ENCODE measurements around the gene PITPNC1.

PITPNC1 gene

DNA sequence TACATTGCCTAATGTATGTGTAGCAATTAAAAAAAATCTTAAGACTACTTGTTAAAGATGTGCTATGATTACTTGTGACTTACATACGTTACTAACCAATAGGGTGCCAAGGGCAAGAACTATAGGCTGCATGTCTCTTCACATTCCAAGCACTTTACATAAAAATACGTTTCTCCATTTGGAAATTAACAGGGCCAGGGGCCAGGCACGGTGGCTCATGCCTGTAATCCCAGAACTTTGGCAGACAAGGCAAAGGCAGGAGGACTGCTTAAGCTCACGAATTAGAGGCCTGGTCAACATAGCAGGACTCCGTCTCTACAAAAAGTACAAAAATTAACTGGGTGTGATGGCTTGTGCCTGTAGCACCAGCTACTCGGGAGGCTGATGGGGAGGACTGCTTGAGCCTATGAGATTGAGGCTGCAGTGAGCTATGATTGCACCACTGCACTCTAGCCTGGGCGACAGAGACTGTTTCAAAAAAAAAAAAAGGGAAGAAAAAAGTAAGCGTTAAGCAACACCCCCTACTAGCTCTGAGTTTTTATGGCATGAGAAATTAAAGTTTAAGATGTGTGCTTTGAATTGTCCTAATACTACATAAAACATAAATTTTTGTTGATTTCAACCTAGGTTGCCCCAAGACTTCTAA lies 23.0 kb upstream of the PITPNC1 start:
- H3K27ac ChIP-seq (ENCODE audit: low read length), result no peak overlapping the region
- H3K4me3 ChIP-seq (ENCODE audit: low read length in 2 of 2), result no peak overlapping the region
- H3K9ac ChIP-seq (ENCODE audit: low read length in 2 of 2), result no peak overlapping the region
- H3K36me3 ChIP-seq (ENCODE audit: control insufficient read depth in 2 of 2, insufficient read depth in 2 of 2, low read length in 2 of 2), result peaks cover 22 to 27% of the 10 kb centered on the region in 2 donors
- no peaks in the 10 kb centered on the region for H3K27me3 ChIP-seq (ENCODE audit: control insufficient read depth in 1 of 2, insufficient read depth in 2 of 2, low read length in 2 of 2)
- no peaks in the 10 kb centered on the region for H3K4me1 ChIP-seq (ENCODE audit: control insufficient read depth, insufficient read depth, low read length)
- no peaks in the 10 kb centered on the region for H3K9me3 ChIP-seq (ENCODE audit: control insufficient read depth in 2 of 2, low read length in 2 of 2)

GRCh38 chr17:67358612-67359011 lies 18.5 kb upstream of the PITPNC1 start:
- no peak overlapping the region for H3K27ac ChIP-seq (ENCODE audit: low read length)
- no peaks in the 10 kb centered on the region for H3K4me1 ChIP-seq (ENCODE audit: control insufficient read depth, insufficient read depth, low read length)
- H3K27me3 ChIP-seq (ENCODE audit: control insufficient read depth in 1 of 2, insufficient read depth in 2 of 2, low read length in 2 of 2), result no peaks in the 10 kb centered on the region
- peaks cover 8 to 15% of the 10 kb centered on the region in 2 donors for H3K36me3 ChIP-seq (ENCODE audit: control insufficient read depth in 2 of 2, insufficient read depth in 2 of 2, low read length in 2 of 2)
- no peak overlapping the region for H3K4me3 ChIP-seq (ENCODE audit: low read length in 2 of 2)
- H3K9me3 ChIP-seq (ENCODE audit: control insufficient read depth in 2 of 2, low read length in 2 of 2), result no peaks in the 10 kb centered on the region
- H3K9ac ChIP-seq (ENCODE audit: low read length in 2 of 2), result no peak overlapping the region

DNA sequence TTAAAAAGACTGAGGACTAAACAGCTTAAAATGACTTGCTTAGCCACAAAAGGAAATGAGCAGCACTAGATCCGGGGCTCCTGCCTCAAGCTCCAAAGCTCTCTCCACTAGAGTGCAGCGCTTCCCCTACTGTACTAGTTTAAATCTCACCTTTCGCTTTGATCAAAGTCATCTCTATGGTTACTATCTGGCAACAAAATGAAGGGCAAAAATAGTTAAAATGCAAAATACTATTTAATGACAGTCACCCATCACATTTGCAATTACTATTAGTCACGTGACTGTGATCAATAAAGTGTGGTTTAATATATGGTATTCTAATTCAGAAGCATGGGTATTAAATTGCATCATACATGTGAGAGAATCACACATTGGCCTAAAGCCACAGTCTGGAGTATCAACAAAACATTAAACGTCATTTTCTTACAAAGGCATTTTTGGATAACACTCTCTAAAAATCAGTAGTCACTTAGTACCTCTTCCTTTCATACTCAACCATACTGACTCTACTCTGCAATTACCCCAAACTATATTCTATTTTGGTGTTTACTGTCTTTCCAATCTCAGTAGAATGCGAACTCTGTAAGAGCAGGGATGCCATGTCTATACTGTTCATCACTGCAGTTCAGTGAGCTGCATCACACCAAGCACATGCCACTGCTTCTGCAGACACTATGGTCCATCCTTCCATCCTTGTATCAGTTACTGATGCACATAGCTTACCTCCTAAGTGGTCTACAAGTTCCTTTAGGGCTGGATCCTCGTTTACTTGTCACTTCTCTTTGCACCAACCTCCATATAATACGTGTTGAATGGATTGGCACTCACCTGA lies 16.9 kb upstream of the PITPNC1 start:
- peaks cover 8% of the 10 kb centered on the region in 2 donors for H3K36me3 ChIP-seq (ENCODE audit: control insufficient read depth in 2 of 2, insufficient read depth in 2 of 2, low read length in 2 of 2)
- peaks cover 8% of the 10 kb centered on the region for H3K4me1 ChIP-seq (ENCODE audit: control insufficient read depth, insufficient read depth, low read length)
- H3K9me3 ChIP-seq (ENCODE audit: control insufficient read depth in 2 of 2, low read length in 2 of 2), result no peaks in the 10 kb centered on the region
- H3K27me3 ChIP-seq (ENCODE audit: control insufficient read depth in 1 of 2, insufficient read depth in 2 of 2, low read length in 2 of 2), result no peaks in the 10 kb centered on the region
- no peak overlapping the region for H3K9ac ChIP-seq (ENCODE audit: low read length in 2 of 2)
- no peak overlapping the region for H3K27ac ChIP-seq (ENCODE audit: low read length)
- no peak overlapping the region for H3K4me3 ChIP-seq (ENCODE audit: low read length in 2 of 2)

- H3K27me3 ChIP-seq (ENCODE audit: control insufficient read depth in 1 of 2, insufficient read depth in 2 of 2, low read length in 2 of 2), result no peaks in the 10 kb centered on the region
- no peak overlapping the region for H3K4me3 ChIP-seq (ENCODE audit: low read length in 2 of 2)
- H3K27ac ChIP-seq (ENCODE audit: low read length), result no peak overlapping the region
- H3K4me1 ChIP-seq (ENCODE audit: control insufficient read depth, insufficient read depth, low read length), result peaks cover 9% of the 10 kb centered on the region
- no peak overlapping the region for H3K9ac ChIP-seq (ENCODE audit: low read length in 2 of 2)
- peaks cover 5 to 8% of the 10 kb centered on the region in 2 donors for H3K36me3 ChIP-seq (ENCODE audit: control insufficient read depth in 2 of 2, insufficient read depth in 2 of 2, low read length in 2 of 2)
- H3K9me3 ChIP-seq (ENCODE audit: control insufficient read depth in 2 of 2, low read length in 2 of 2), result no peaks in the 10 kb centered on the region
Observed at GRCh38 chr17:67360880-67361279, 16.2 kb upstream of the PITPNC1 start.

DNA sequence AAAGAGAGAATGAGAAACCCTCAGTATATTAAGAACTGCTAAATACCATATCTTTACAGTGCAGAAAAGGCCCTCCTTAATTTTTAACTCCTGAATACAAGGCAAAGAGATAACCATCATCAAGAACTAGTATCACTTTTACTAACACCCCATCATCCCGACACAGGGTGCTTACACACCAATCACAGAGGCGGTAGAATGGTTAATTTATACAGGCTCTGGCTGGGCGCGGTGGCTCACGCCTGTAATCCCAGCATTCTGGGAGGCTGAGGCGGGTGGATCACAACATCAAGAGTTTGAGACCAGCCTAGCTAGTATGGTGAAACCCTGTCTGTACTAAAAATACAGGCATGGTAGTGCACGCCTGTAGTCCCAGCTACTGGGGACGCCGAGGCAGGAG lies 14.9 kb upstream of the PITPNC1 start:
- Histone ChIP-seq H3K9me3 (ENCODE audit: control insufficient read depth in 2 of 2, low read length in 2 of 2) (no peaks in the 10 kb centered on the region), H3K9ac (ENCODE audit: low read length in 2 of 2) (no peak overlapping the region), H3K4me3 (ENCODE audit: low read length in 2 of 2) (no peak overlapping the region), H3K4me1 (ENCODE audit: control insufficient read depth, insufficient read depth, low read length) (peaks cover 13% of the 10 kb centered on the region), H3K36me3 (ENCODE audit: control insufficient read depth in 2 of 2, insufficient read depth in 2 of 2, low read length in 2 of 2) (peaks cover 4 to 5% of the 10 kb centered on the region in 2 donors), H3K27me3 (ENCODE audit: control insufficient read depth in 1 of 2, insufficient read depth in 2 of 2, low read length in 2 of 2) (no peaks in the 10 kb centered on the region), H3K27ac (ENCODE audit: low read length) (no peak overlapping the region)

DNA sequence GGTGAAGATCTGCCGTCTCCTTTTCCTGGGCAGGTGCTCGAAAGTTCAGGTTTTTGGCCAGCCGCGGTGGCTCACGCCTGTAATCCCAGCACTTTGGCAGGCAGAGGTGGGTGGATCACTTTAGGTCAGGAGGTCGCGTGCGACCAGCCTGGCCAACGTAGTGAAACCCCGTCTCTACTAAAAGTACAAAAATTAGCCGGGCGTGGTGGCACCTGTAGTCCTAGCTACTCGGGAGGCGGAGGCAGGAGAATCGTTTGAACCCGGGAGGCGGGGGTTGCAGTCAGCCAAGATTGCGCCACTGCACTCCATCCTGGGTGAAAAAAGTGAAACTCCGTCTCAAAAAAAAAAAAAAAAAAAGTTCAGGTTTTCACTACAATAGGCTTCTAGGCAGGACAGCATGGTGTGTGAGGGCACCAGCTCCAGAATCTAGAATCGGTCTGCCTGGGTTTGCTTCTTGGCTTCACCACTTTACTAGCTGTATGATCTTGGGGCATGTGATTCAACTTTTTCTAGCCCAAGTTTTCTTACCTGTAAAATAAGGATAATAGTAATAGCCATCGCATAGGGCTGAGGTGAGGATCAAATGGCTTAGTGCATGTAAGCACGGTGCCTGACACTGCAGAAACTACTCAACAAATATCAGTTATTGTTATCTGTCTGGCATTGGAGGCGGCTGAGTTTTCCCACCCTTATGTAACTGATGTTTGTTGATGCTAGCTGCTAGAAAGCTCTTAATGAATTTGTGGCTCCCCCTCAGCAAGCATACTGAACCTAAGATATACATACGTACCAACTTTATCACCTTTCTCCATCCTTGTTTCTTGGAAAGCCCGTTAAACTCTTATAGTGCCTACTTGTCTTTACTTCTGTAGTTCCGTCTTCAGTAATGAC lies 12.0 kb upstream of the PITPNC1 start:
- Histone ChIP-seq H3K4me3 (ENCODE audit: low read length in 2 of 2) (peak overlapping the region; percentile 91 to 98), H3K27me3 (ENCODE audit: control insufficient read depth in 1 of 2, insufficient read depth in 2 of 2, low read length in 2 of 2) (no peaks in the 10 kb centered on the region), H3K9me3 (ENCODE audit: control insufficient read depth in 2 of 2, low read length in 2 of 2) (no peaks in the 10 kb centered on the region), H3K36me3 (ENCODE audit: control insufficient read depth in 2 of 2, insufficient read depth in 2 of 2, low read length in 2 of 2) (peaks cover 0 to 4% of the 10 kb centered on the region in 2 donors), H3K27ac (ENCODE audit: low read length) (peak overlapping the region; percentile 86), H3K9ac (ENCODE audit: low read length in 2 of 2) (peak overlapping the region; percentile 86 to 92), H3K4me1 (ENCODE audit: control insufficient read depth, insufficient read depth, low read length) (peaks cover 13% of the 10 kb centered on the region)

DNA sequence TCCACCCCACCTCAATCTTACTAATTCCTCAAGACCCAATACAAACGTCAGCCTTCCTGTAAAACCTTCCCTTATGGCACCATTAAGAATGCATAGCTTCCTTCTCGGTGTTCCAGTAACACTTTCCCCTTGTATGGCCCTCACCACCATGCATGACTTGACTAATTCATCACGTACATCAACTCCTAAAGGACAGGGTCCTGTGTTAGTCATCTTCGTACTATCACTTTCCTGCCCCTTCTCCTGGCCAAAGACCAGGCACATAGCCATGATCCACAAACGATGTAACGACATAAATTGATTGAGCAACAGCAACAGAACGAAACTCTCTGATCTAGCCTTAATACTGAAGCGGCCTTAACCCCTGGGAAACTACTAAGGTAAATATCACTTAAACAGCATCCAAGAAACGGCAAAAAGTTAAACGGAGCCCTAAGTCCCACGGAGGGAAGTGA lies 11.3 kb upstream of the PITPNC1 start:
- Histone ChIP-seq H3K4me3 (ENCODE audit: low read length in 2 of 2) (peak overlapping the region; percentile 91 to 98), H3K4me1 (ENCODE audit: control insufficient read depth, insufficient read depth, low read length) (peaks cover 13% of the 10 kb centered on the region), H3K9me3 (ENCODE audit: control insufficient read depth in 2 of 2, low read length in 2 of 2) (no peaks in the 10 kb centered on the region), H3K36me3 (ENCODE audit: control insufficient read depth in 2 of 2, insufficient read depth in 2 of 2, low read length in 2 of 2) (no peaks in the 10 kb centered on the region), H3K9ac (ENCODE audit: low read length in 2 of 2) (peak overlapping the region; percentile 86 to 92), H3K27ac (ENCODE audit: low read length) (peak overlapping the region; percentile 86), H3K27me3 (ENCODE audit: control insufficient read depth in 1 of 2, insufficient read depth in 2 of 2, low read length in 2 of 2) (no peaks in the 10 kb centered on the region)

- no peaks in the 10 kb centered on the region for H3K27me3 ChIP-seq (ENCODE audit: control insufficient read depth in 1 of 2, insufficient read depth in 2 of 2, low read length in 2 of 2)
- H3K9me3 ChIP-seq (ENCODE audit: control insufficient read depth in 2 of 2, low read length in 2 of 2), result no peaks in the 10 kb centered on the region
- H3K27ac ChIP-seq (ENCODE audit: low read length), result peak within 1 kb of the TSS; percentile 86
- H3K4me1 ChIP-seq (ENCODE audit: control insufficient read depth, insufficient read depth, low read length), result peaks cover 13% of the 10 kb centered on the region
- H3K36me3 ChIP-seq (ENCODE audit: control insufficient read depth in 2 of 2, insufficient read depth in 2 of 2, low read length in 2 of 2), result no peaks in the 10 kb centered on the region
- peak within 1 kb of the TSS; percentile 91 to 98 for H3K4me3 ChIP-seq (ENCODE audit: low read length in 2 of 2)
- H3K9ac ChIP-seq (ENCODE audit: low read length in 2 of 2), result peak within 1 kb of the TSS; percentile 86 to 92
Observed at GRCh38 chr17:67366193-67367157, 10.6 kb upstream of the PITPNC1 start, which contains the start of gene PSMD12. PSMD12 (minus strand) TSS chr17:67366577; CDS start chr17:67366519, 58 bp downstream.

- H3K4me1 ChIP-seq (ENCODE audit: control insufficient read depth, insufficient read depth, low read length), result peaks cover 11% of the 10 kb centered on the region
- no peaks in the 10 kb centered on the region for H3K9me3 ChIP-seq (ENCODE audit: control insufficient read depth in 2 of 2, low read length in 2 of 2)
- no peak overlapping the region for H3K27ac ChIP-seq (ENCODE audit: low read length)
- no peaks in the 10 kb centered on the region for H3K27me3 ChIP-seq (ENCODE audit: control insufficient read depth in 1 of 2, insufficient read depth in 2 of 2, low read length in 2 of 2)
- no peak overlapping the region for H3K4me3 ChIP-seq (ENCODE audit: low read length in 2 of 2)
- H3K9ac ChIP-seq (ENCODE audit: low read length in 2 of 2), result no peak overlapping the region
- H3K36me3 ChIP-seq (ENCODE audit: control insufficient read depth in 2 of 2, insufficient read depth in 2 of 2, low read length in 2 of 2), result no peaks in the 10 kb centered on the region
Observed at GRCh38 chr17:67369676-67370075, 7.4 kb upstream of the PITPNC1 start.

All from stomach smooth muscle (tissue), 2 donors.